GM21423 (cell line): ENCODE data around the gene KCNG2.

ENCODE experiments used
- ATAC-seq: cut with Tn5 transposase; IDR thresholded peaks from one replicate; pipeline ENCODE4 v1.9.1; 2021; ENCODE audit warnings: mild to moderate bottlenecking, moderate library complexity; ENCODE audit not compliant: unreplicated experiment

Gene KCNG2

GRCh38 chr18:79768745-79769144 lies 29.0 kb upstream of the KCNG2 start:
- ATAC-seq, result no peak

GRCh38 chr18:79769698-79770500 lies 27.8 kb upstream of the KCNG2 start:
- ATAC-seq, result no peak

- ATAC-seq, result no peak
Measured at GRCh38 chr18:79770501-79770815, 27.3 kb upstream of the KCNG2 start.

GRCh38 chr18:79770826-79771225 lies 26.9 kb upstream of the KCNG2 start:
- ATAC-seq, result no peak

- no peak for ATAC-seq
Measured at GRCh38 chr18:79771446-79772107, 26.2 kb upstream of the KCNG2 start.

- no peak for ATAC-seq
Measured at GRCh38 chr18:79772108-79772864, 25.5 kb upstream of the KCNG2 start.

GRCh38 chr18:79772865-79773696 lies 24.7 kb upstream of the KCNG2 start:
- no peak for ATAC-seq

GRCh38 chr18:79774111-79774510 lies 23.6 kb upstream of the KCNG2 start:
- no peak for ATAC-seq

- no peak for ATAC-seq
Measured at GRCh38 chr18:79775441-79776221, 22.1 kb upstream of the KCNG2 start.

- ATAC-seq, result no peak
Measured at GRCh38 chr18:79776674-79777073, 21.1 kb upstream of the KCNG2 start.

- no peak for ATAC-seq
Measured at GRCh38 chr18:79778291-79778791, 19.4 kb upstream of the KCNG2 start.

- no peak for ATAC-seq
Measured at GRCh38 chr18:79779021-79779699, 18.6 kb upstream of the KCNG2 start.

- ATAC-seq, result no peak
Measured at GRCh38 chr18:79779700-79780190, 18.0 kb upstream of the KCNG2 start.

- no peak for ATAC-seq
Measured at GRCh38 chr18:79780547-79780946, 17.2 kb upstream of the KCNG2 start.

- no peak for ATAC-seq
Measured at GRCh38 chr18:79781331-79781941, 16.3 kb upstream of the KCNG2 start.

GRCh38 chr18:79782566-79783308 lies 15.0 kb upstream of the KCNG2 start:
- no peak for ATAC-seq

- ATAC-seq, result no peak
Measured at GRCh38 chr18:79784071-79784913, 13.4 kb upstream of the KCNG2 start.
